ENCODE data around the gene GGTLC3. TPM values are rescaled to one million over a fixed set of nuclear protein-coding genes. Genes with fewer than 3 reads are reported as not detected.
"Not testable (repeated sequence)": the region's sequence is repeated elsewhere in the genome, so short reads cannot be mapped to it uniquely, and the experiment has no call there.

GGTLC3 gene
- polyA plus RNA-seq, 1 donor: not detected

DNA sequence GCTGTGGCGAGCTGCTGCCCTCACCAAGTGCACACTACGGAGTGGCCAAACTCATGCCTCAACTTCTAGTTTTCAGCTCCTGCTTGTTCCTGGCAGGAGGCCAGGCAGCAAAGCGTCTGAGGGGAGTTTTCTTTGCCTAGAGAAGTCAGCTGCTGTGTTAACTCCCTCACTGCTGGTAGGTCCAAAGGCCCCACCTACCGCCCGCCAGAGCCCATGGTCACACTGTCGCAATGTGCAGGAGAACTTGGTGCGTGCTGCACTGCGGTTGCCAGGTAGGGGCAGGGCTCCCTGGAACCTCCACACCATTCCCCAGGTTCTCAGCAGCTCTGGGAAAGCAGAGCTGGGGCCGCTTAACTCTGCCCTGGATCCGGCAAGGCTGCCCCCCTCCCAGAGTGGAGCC, 5.6 kb downstream of the GGTLC3 start:
- DNase-seq: not testable (repeated sequence)

GRCh38 chr22:18511327-18511726, 6.6 kb downstream of the GGTLC3 start:
- DNase-seq: not testable (repeated sequence)

GRCh38 chr22:18496227-18496626, 21.7 kb downstream of the GGTLC3 start:
- not testable (repeated sequence) for DNase-seq

Other genes starting within 250 kb of the GGTLC3 start
- gene TMEM191B, start 9.6 kb upstream of the GGTLC3 start, polyA plus RNA-seq (ENCODE audit: insufficient read length): not detected
- 0.28 TPM for gene RIMBP3, start 93.8 kb upstream of the GGTLC3 start, polyA plus RNA-seq (ENCODE audit: insufficient read length)